GM13976 (cell line): ENCODE data around the gene DGKA.

ENCODE experiments used
- DNase-seq: peaks from one replicate; pipeline ENCODE4 v3.0.0; 2012; ENCODE audit warnings: low spot score
- CTCF ChIP-seq: IDR thresholded peaks from 2 replicates; pipeline ENCODE4 v1.5.1; 2012; ENCODE audit warnings: borderline replicate concordance, mild to moderate bottlenecking; ENCODE audit not compliant: insufficient read depth; ENCODE audit errors: extremely low read depth, missing control alignments, control extremely low read depth
- in situ Hi-C: fragments of 300-500 bp; cut with MboI; formaldehyde crosslinking; loops from one replicate; pipeline ENCODE4 v1.12.0; 2022; ENCODE audit warnings: low sequenced_read_pairs, mixed read lengths, inconsistent platforms; ENCODE audit not compliant: unreplicated experiment

The DGKA gene

GRCh38 chr12:55965941-55966407 is 35.0 kb downstream of the DGKA start, which contains the start of gene PMEL:
Gene PMEL (minus strand): TSS chr12:55966042. CDS start chr12:55966011, 31 bp downstream.
- in situ Hi-C loops = no loop called here
- no peak for DNase-seq
- TF ChIP-seq CTCF = no peak

- in situ Hi-C loops = no loop called here
- DNase-seq = peak; percentile 95
- no peak for TF ChIP-seq CTCF
Measured at GRCh38 chr12:55966408-55967281, 35.7 kb downstream of the DGKA start, which contains the start of gene CDK2. Gene CDK2 (plus strand): TSS chr12:55966830. CDS start chr12:55967009, 179 bp downstream.

GRCh38 chr12:55969356-55969755 is 38.4 kb downstream of the DGKA start:
- in situ Hi-C loops = no loop called here

GRCh38 chr12:55970775-55971174 is 39.8 kb downstream of the DGKA start:
- in situ Hi-C loops = no loop called here
- TF ChIP-seq CTCF = no peak
- DNase-seq = no peak

More at GRCh38 chr12:55969356-55969755, 38.4 kb downstream of the DGKA start:
- TF ChIP-seq CTCF = no peak
- DNase-seq = no peak

- no peak for DNase-seq
- TF ChIP-seq CTCF = no peak
- in situ Hi-C loops = no loop called here
Measured at GRCh38 chr12:55972042-55972441, 41.1 kb downstream of the DGKA start.

GRCh38 chr12:55972456-55972855 is 41.5 kb downstream of the DGKA start:
- no peak for DNase-seq
- no peak for TF ChIP-seq CTCF
- in situ Hi-C loops = no loop called here
